HG03457 (cell line): ENCODE data around the gene WDR13.
"Not testable (repeated sequence)": the region's sequence is repeated elsewhere in the genome, so short reads cannot be mapped to it uniquely, and the experiment has no call there.

Source experiments
- ATAC-seq: cut with Tn5 transposase; IDR thresholded peaks from one replicate; pipeline ENCODE4 v1.9.1; 2021; ENCODE audit warnings: moderate number of reproducible peaks; ENCODE audit not compliant: unreplicated experiment

WDR13 gene

GRCh38 chrX:48597353-48598264 lies at the start of gene WDR13:
Gene WDR13, plus strand, starts transcription at chrX:48597492. Its CDS starts 505 bp downstream, at chrX:48597997.
- no peak for ATAC-seq

- ATAC-seq, result no peak
Measured at GRCh38 chrX:48548871-48549270, 48.4 kb upstream of the WDR13 start.

GRCh38 chrX:48555731-48556325 lies 41.5 kb upstream of the WDR13 start:
- ATAC-seq, result not testable (repeated sequence)

GRCh38 chrX:48558271-48558670 lies 39.0 kb upstream of the WDR13 start:
- ATAC-seq, result no peak

DNA sequence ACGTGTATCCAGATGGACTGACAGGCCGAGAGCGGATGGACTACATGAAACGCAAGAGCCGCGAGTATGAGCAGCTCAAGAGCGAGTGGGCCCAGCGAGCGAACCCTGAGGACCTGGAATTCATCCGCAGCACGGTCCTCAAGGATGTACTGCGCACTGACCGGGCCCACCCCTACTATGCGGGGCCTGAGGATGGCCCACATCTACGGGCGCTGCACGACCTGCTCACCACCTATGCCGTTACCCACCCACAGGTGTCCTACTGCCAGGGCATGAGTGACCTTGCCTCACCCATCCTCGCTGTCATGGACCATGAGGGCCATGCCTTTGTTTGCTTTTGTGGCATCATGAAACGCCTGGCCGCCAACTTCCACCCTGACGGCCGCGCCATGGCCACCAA lies 37.7 kb upstream of the WDR13 start:
- no peak for ATAC-seq

DNA sequence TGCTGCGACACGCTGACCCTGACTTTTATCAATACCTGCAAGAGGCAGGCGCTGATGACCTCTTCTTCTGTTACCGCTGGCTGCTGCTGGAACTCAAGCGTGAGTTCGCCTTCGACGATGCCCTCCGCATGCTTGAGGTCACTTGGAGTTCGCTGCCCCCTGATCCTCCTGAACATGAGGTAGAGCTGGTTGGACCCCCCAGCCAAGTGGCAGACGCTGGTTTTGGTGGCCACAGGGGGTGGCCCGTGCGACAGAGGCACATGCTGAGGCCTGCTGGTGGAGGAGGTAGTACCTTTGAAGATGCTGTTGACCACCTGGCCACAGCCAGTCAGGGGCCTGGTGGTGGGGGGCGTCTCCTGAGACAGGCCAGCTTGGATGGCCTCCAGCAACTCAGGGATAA lies 37.2 kb upstream of the WDR13 start:
- no peak for ATAC-seq

DNA sequence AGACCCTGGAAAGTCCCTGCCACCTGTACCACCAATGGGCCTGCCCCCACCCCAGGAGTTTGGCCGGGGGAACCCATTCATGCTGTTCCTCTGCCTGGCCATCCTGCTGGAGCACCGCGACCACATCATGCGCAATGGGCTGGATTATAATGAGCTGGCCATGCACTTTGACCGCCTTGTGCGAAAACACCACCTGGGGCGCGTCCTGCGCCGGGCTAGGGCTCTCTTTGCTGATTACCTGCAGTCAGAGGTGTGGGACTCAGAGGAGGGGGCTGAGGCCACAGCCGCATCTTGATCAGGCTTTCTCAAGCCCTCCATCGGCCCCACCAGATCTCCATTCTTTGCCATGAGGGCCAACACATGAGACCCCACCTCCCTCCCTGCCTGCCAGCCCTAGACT lies 36.6 kb upstream of the WDR13 start:
- ATAC-seq, result no peak

DNA sequence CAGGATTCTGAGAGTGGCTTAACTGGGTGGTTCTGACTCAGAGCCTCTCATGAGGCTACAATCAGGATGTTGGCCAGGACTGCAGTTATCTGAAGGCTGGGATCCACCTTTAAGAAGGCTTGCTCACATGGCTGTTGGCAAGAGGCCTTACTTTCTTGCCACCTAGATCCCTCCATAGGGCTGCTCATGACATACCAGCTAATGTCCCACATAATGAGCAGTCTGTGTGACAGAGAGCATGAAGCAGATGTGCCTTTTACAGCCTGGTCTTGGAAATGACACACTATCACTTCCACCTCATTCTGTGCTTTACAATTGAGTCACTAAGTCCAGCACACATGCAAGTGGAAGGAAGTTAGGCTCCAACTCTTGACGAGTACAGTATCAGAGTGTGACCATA lies 27.3 kb upstream of the WDR13 start:
- no peak for ATAC-seq

- ATAC-seq, result no peak
Measured at GRCh38 chrX:48573690-48574269, 23.5 kb upstream of the WDR13 start.

GRCh38 chrX:48574270-48575266 lies 22.7 kb upstream of the WDR13 start, which contains the start of gene RBM3:
Gene RBM3, plus strand, starts transcription at chrX:48574484. Its CDS starts 697 bp downstream, at chrX:48575181.
- peak; percentile 78 for ATAC-seq

- ATAC-seq, result no peak
Measured at GRCh38 chrX:48575642-48576041, 21.6 kb upstream of the WDR13 start.

DNA sequence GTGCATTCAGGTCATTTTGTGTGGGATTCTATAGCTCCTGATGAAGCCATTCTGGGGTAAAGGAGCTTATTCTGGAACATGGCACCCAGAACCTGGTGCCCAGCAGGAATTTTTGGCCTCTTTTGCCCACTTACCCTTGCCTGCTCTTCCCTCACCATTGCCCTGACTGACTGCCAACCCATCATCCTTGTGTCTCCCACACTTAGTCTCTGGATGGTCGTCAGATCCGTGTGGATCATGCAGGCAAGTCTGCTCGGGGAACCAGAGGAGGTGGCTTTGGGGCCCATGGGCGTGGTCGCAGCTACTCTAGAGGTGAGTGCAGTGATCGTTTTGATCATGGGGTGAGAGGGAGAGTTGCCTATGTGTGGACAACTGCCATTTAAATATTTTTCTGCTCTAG lies 21.2 kb upstream of the WDR13 start:
- no peak for ATAC-seq

GRCh38 chrX:48578661-48579128 lies 18.6 kb upstream of the WDR13 start:
- no peak for ATAC-seq

- ATAC-seq, result no peak
Measured at GRCh38 chrX:48579259-48579658, 18.0 kb upstream of the WDR13 start.

DNA sequence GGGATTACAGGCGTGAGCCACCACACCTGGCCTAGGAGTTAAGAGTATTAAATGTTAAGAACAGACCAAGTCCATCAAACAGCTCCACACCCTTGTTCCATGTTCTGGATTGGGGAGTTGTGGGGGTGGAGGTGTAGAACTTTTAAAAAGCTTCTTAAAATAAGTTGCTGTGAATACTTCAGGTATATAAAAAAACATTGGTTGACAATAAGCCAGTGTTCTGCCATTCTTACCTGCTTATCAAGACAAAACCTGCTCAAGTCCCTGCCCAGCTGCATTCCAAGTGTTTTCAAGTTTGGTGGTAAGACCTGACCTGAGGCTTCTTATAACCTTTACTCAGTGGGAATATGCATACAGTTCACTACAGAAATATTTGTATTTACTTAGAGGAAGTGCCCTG lies 16.6 kb upstream of the WDR13 start:
- no peak for ATAC-seq

- no peak for ATAC-seq
Measured at GRCh38 chrX:48584698-48585097, 12.6 kb upstream of the WDR13 start.

GRCh38 chrX:48589482-48590162 lies 7.7 kb upstream of the WDR13 start:
- no peak for ATAC-seq

GRCh38 chrX:48590203-48591103 lies 6.8 kb upstream of the WDR13 start:
- ATAC-seq, result no peak

DNA sequence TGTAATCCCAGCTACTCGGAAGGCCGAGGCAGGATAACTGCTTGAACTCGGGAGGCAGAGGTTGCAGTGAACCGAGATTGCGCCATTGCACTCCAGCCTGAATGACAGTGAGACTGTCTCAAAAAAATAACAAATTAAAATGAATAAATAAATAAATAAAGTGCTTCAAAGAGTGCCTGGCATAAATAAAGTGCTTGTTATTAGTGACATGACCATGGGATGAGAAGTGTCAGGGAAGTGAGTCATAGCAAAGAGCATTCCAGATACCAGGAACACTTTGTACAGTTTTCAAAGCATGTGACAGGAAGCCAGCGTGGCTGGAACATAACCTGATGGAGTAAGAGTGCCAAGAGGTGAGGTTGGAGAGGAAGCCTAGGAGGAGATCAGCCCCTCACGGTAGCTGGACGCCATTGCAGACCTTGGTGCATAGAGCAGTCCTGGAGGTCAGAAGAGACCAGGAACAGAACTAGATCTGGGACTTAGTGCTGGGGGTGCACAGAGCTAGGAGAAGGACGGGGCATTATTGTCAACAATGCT lies 6.0 kb upstream of the WDR13 start:
- ATAC-seq, result no peak
